ENCODE measurements around the gene OSBPL2.

DNA sequence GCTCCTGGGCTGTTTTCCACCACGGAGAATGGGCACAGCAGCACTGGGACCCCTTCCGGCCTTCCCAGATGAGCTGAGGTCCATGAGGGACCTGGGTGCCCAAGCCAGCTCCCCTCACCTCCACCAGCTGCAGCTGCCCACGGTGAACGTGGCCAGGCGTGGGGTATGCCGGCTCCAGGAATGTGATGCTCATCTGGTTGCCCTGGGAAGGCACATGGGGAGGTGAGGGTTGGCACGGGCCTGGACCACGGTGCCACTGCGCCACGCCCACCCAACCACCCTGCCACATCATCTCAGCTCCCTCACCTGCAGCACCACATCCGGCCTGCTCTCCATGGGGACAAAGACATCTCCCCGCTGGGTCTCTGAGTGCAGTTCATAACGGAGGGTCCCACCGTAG, 88.2 kb downstream of the OSBPL2 start:
- TF ChIP-seq POLR2AphosphoS5 (IDR thresholded peaks at IDR 0.05; ENCODE audit: low read depth, low read length), result no peak
- TF ChIP-seq POLR2A (IDR thresholded peaks at IDR 0.05; ENCODE audit: low read depth, low read length), result no peak
